Activated gamma-delta T cell treated with anti-CD3 and anti-CD28 coated beads, Interleukin-2, amount 50 U/mL, for 16 hours (primary cell): Measurements from ENCODE around the gene FIGNL2.

Experiments used
- DNase-seq: peaks from one replicate; pipeline ENCODE4 v3.0.0-alpha.2; 2020; ENCODE audit warnings: low read depth

Gene FIGNL2

GRCh38 chr12:51874000-51874399 is 25.5 kb upstream of the FIGNL2 start:
- DNase-seq, result no peak

- no peak for DNase-seq
These were observed 24.9 kb upstream of the FIGNL2 start for GRCh38 chr12:51873251-51873994.

GRCh38 chr12:51872689-51872981 is 24.1 kb upstream of the FIGNL2 start:
- no peak for DNase-seq

GRCh38 chr12:51871918-51872688 is 23.6 kb upstream of the FIGNL2 start:
- DNase-seq, result no peak

GRCh38 chr12:51871126-51871525 is 22.6 kb upstream of the FIGNL2 start:
- DNase-seq, result no peak

- DNase-seq, result no peak
These were observed 22.0 kb upstream of the FIGNL2 start for GRCh38 chr12:51870504-51870903.

- DNase-seq, result no peak
These were observed 21.4 kb upstream of the FIGNL2 start for GRCh38 chr12:51869931-51870330.

GRCh38 chr12:51869496-51869865 is 21.0 kb upstream of the FIGNL2 start:
- no peak for DNase-seq

- no peak for DNase-seq
These were observed 20.4 kb upstream of the FIGNL2 start for GRCh38 chr12:51868821-51869495.

- no peak for DNase-seq
These were observed 19.4 kb upstream of the FIGNL2 start for GRCh38 chr12:51867796-51868428.

- DNase-seq, result no peak
These were observed 18.9 kb upstream of the FIGNL2 start for GRCh38 chr12:51867371-51867770.

GRCh38 chr12:51866762-51867161 is 18.2 kb upstream of the FIGNL2 start:
- no peak for DNase-seq

GRCh38 chr12:51866324-51866723 is 17.8 kb upstream of the FIGNL2 start:
- no peak for DNase-seq

GRCh38 chr12:51865757-51866270 is 17.3 kb upstream of the FIGNL2 start:
- DNase-seq, result no peak

GRCh38 chr12:51864833-51865670 is 16.5 kb upstream of the FIGNL2 start:
- no peak for DNase-seq

- no peak for DNase-seq
These were observed 15.7 kb upstream of the FIGNL2 start for GRCh38 chr12:51863933-51864832.

GRCh38 chr12:51863363-51863932 is 14.9 kb upstream of the FIGNL2 start:
- no peak for DNase-seq

GRCh38 chr12:51862947-51863346 is 14.4 kb upstream of the FIGNL2 start:
- no peak for DNase-seq

GRCh38 chr12:51860986-51861385 is 12.5 kb upstream of the FIGNL2 start:
- no peak for DNase-seq
